Upper lobe of left lung (tissue), 6 donors: ENCODE measurements around the gene TMBIM4. TPM values are rescaled to one million over a fixed set of nuclear protein-coding genes. Genes with fewer than 3 reads are reported as not detected.
"Not testable (repeated sequence)": the region's sequence is repeated elsewhere in the genome, so short reads cannot be mapped to it uniquely, and the experiment has no call there.

Source experiments
- ATAC-seq, 2 donors: fragments of 200-7000 bp; cut with Tn5 transposase; one replicate each; pipeline ENCODE4 v1.9.1; 2022; ENCODE audit warnings: mild to moderate bottlenecking in 2 of 2, moderate library complexity in 2 of 2; ENCODE audit not compliant: low FRiP score in 2 of 2
- DNase-seq, 2 donors: peaks; one replicate each; pipeline ENCODE4 v3.0.0-alpha.2; 2019 to 2020
- H3K27ac ChIP-seq, 4 donors: fragments of 200-600 bp; sonication (generic); one replicate each; pipeline ENCODE4 v1.5.1; 2016 to 2019
- H3K27me3 ChIP-seq, 4 donors: fragments of 200-600 bp; sonication (generic); one replicate each; pipeline ENCODE4 v1.5.1; 2017 to 2019
- H3K36me3 ChIP-seq, 4 donors: fragments of 200-600 bp; sonication (generic); one replicate each; pipeline ENCODE4 v1.5.1; 2016 to 2019
- H3K4me1 ChIP-seq, 4 donors: fragments of 200-600 bp; sonication (generic); one replicate each; pipeline ENCODE4 v1.5.1; 2018 to 2019
- H3K4me3 ChIP-seq, 4 donors: fragments of 200-600 bp; sonication (generic); one replicate each; pipeline ENCODE4 v1.5.1; 2017 to 2019; ENCODE audit warnings: mild to moderate bottlenecking in 2 of 4, moderate library complexity in 1 of 4
- H3K9me3 ChIP-seq, 4 donors: fragments of 200-600 bp; sonication (generic); one replicate each; pipeline ENCODE4 v1.5.1; 2018 to 2019
- EP300 ChIP-seq, 4 donors: sonication (generic); formaldehyde crosslinking; IDR thresholded peaks; one replicate each; pipeline ENCODE4 v1.5.1; 2017; ENCODE audit warnings: antibody characterized with exemption in 4 of 4, control low read depth in 2 of 4
- POLR2A ChIP-seq, 4 donors: fragments of 450-650 bp; IDR thresholded peaks; one replicate each; pipeline ENCODE4 v1.5.1; 2016 to 2017; ENCODE audit warnings: antibody characterized with exemption in 4 of 4, mild to moderate bottlenecking in 2 of 4
- POLR2AphosphoS5 ChIP-seq, 2 donors: sonication (generic); formaldehyde crosslinking; IDR thresholded peaks; one replicate each; pipeline ENCODE4 v1.5.1; 2017; ENCODE audit warnings: antibody characterized with exemption in 2 of 2
- WGBS, 2 donors: methylation state at CpG; one replicate each; pipeline ENCODE4 v1.1.5; 2017 to 2018; 5-methylcytosine and 5-hydroxymethylcytosine counted together
- total RNA-seq, 6 donors: library from RNA; depleted of rRNA in 4 of 6; stranded (reverse); fragments of >200 nt in 4 of 6; gene quantifications; one replicate each; pipeline versions ENCODE4 v1.1.0 to v1.2.1, GENCODE V29; 2016 to 2021
- TF ChIP-seq, protein P1 (sequence below), 6 experiments: fragments of 450-650 bp in 4 of 6; fragments of 200-600 bp in 2 of 6; sonication (generic) in 2 of 6; IDR thresholded peaks; one replicate each; pipeline ENCODE4 v1.5.1; 2016 to 2019; ENCODE audit warnings: antibody characterized with exemption in 6 of 6
- donor health status: DM: no; HTN: no; CAD: no; lungs with moderate emphysema.
- donor health status: DM: no; HTN: yes; CAD: no; lungs with severe emphysema.

Gene TMBIM4
- total RNA-seq, 6 donors from 2014 or later = 19.9 to 168 (median 114) TPM

DNA sequence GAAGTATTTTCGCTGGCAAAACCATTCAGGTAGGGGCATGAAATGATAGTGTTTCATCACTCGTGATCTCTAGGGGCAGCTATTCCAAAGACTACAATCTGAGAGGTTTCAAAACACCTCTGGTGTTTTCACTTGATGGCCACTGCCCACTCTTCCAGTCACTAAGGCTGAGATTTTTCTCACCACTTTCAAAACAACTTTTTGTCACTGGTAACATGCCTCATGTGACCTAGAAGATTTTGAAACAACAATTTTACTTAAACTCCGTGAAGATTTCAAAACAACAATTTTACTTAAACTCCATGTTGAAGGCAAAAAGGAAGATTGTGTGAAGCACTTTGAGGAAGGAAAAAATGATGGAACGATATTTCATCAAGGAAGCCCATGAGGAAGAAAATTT, 18.0 kb upstream of the TMBIM4 start:
- H3K9me3 ChIP-seq = no peaks in the 10 kb centered on the region
- WGBS, 2 donors = 76 to 87% methylated on average over 4 of the region's 4 CpGs
- peak overlapping the region; percentile 92 to 99 (median 96) for H3K27ac ChIP-seq
- ATAC-seq = peak in 1 of 2 donors; percentile 7
- peaks cover 16 to 33% (median 20%) of the 10 kb centered on the region in 4 donors for H3K4me1 ChIP-seq
- H3K27me3 ChIP-seq = no peaks in the 10 kb centered on the region
- no peak for TF ChIP-seq EP300 (IDR thresholded peaks at IDR 0.05)
- peak in 1 of 2 donors; percentile 56 for TF ChIP-seq POLR2AphosphoS5 (IDR thresholded peaks at IDR 0.05)
- peak in 1 of 4 donors; percentile 8 for TF ChIP-seq POLR2A (IDR thresholded peaks at IDR 0.05)
- TF ChIP-seq, protein P1, sequence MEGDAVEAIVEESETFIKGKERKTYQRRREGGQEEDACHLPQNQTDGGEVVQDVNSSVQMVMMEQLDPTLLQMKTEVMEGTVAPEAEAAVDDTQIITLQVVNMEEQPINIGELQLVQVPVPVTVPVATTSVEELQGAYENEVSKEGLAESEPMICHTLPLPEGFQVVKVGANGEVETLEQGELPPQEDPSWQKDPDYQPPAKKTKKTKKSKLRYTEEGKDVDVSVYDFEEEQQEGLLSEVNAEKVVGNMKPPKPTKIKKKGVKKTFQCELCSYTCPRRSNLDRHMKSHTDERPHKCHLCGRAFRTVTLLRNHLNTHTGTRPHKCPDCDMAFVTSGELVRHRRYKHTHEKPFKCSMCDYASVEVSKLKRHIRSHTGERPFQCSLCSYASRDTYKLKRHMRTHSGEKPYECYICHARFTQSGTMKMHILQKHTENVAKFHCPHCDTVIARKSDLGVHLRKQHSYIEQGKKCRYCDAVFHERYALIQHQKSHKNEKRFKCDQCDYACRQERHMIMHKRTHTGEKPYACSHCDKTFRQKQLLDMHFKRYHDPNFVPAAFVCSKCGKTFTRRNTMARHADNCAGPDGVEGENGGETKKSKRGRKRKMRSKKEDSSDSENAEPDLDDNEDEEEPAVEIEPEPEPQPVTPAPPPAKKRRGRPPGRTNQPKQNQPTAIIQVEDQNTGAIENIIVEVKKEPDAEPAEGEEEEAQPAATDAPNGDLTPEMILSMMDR (IDR thresholded peaks at IDR 0.05) = no peak
- H3K36me3 ChIP-seq = no peaks in the 10 kb centered on the region
- no peak for DNase-seq
- H3K4me3 ChIP-seq = no peak overlapping the region

DNA sequence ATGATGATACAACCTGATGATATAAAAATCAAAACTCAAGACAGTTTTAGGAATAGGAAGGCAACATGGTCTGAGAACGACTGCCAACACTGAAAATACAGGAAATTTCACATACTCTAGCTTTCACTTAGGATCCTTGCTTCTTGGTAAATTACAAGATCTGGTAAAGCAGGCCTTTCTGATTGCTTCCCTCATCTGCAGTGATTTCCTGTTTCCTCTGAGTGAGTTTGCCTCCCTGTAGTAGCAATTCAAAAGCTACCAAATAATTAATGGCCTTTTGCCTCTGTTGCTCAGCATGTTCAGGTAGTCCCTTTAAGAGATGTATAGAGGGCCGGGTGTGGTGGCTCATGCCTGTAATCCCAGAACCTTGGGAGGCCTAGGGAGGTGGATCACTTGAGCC, 17.2 kb upstream of the TMBIM4 start:
- Histone ChIP-seq H3K4me3 (no peak overlapping the region), H3K9me3 (no peaks in the 10 kb centered on the region), H3K36me3 (no peaks in the 10 kb centered on the region), H3K27ac (peak overlapping the region; percentile 56 to 99 (median 94)), H3K27me3 (no peaks in the 10 kb centered on the region), H3K4me1 (peaks cover 11 to 29% (median 16%) of the 10 kb centered on the region in 4 donors)
- no peak for ATAC-seq
- 50 to 57% methylated on average over 2 of the region's 2 CpGs for WGBS, 2 donors
- DNase-seq = no peak
- TF ChIP-seq, protein P1 (IDR thresholded peaks at IDR 0.05) = no peak
- TF ChIP-seq POLR2AphosphoS5 (IDR thresholded peaks at IDR 0.05) (no peak), EP300 (IDR thresholded peaks at IDR 0.05) (no peak), POLR2A (IDR thresholded peaks at IDR 0.05) (no peak)

- not testable (repeated sequence) for ATAC-seq, H3K9me3 ChIP-seq, H3K36me3 ChIP-seq, DNase-seq, H3K27ac ChIP-seq, H3K27me3 ChIP-seq, H3K4me3 ChIP-seq
- WGBS, 2 donors = 87 to 94% methylated on average over 3 of the region's 3 CpGs
- peaks cover 3 to 11% (median 6%) of the 10 kb centered on the region in 4 donors for H3K4me1 ChIP-seq
Measured at GRCh38 chr12:66184822-66185221, 15.0 kb upstream of the TMBIM4 start.

GRCh38 chr12:66182956-66183355, 13.2 kb upstream of the TMBIM4 start:
- ATAC-seq (no peak), DNase-seq (no peak)
- Histone ChIP-seq H3K27me3 (no peaks in the 10 kb centered on the region), H3K27ac (no peak overlapping the region), H3K4me3 (no peak overlapping the region), H3K4me1 (peaks cover 0 to 4% (median 0%) of the 10 kb centered on the region in 4 donors), H3K9me3 (no peaks in the 10 kb centered on the region), H3K36me3 (no peaks in the 10 kb centered on the region)
- TF ChIP-seq, protein P1 (IDR thresholded peaks at IDR 0.05) = no peak
- no peak for TF ChIP-seq POLR2AphosphoS5 (IDR thresholded peaks at IDR 0.05)
- TF ChIP-seq POLR2A (IDR thresholded peaks at IDR 0.05) = no peak
- no peak for TF ChIP-seq EP300 (IDR thresholded peaks at IDR 0.05)
- WGBS, 2 donors = 82 to 83% methylated on average over 3 of the region's 3 CpGs

DNA sequence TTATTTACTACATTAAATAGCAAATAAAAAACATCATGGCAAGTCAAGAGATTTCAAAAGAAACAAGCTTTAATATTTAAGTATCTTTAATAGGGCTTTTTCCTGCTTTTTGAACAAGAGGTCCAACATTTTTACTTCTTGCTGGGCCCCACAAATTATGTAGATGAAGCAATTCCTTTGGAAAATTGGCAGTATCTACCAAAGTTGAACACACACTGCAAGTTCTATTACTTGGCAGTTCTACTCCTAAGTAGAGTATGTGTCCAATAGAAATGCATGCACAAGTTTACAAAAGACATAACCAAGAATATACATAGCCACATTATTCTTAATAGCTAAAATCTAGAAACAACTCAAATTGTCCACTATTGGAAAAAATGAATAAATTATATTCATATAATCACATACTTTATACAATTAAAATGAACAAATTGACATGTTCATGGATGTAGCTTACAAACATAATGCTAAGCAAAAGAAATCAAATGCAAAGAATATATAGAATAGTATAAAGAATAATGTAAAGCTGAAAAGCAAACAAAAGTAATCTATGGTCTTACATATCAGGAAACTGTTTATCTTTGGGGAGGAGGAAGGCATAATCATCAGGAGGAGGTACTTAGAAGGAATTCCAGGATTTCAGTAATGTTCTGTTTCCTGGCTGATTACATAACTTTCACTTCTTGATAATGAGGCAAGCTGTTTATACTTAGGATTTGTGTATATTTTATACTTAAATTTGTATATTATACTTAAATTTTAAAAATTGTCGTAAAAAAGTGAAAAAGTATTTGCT, 6.5 kb upstream of the TMBIM4 start:
- peak in 1 of 2 donors; percentile 42 for ATAC-seq
- 27 to 44% methylated on average over 1 of the region's 1 CpG for whole genome bisulfite sequencing, 2 donors

DNA sequence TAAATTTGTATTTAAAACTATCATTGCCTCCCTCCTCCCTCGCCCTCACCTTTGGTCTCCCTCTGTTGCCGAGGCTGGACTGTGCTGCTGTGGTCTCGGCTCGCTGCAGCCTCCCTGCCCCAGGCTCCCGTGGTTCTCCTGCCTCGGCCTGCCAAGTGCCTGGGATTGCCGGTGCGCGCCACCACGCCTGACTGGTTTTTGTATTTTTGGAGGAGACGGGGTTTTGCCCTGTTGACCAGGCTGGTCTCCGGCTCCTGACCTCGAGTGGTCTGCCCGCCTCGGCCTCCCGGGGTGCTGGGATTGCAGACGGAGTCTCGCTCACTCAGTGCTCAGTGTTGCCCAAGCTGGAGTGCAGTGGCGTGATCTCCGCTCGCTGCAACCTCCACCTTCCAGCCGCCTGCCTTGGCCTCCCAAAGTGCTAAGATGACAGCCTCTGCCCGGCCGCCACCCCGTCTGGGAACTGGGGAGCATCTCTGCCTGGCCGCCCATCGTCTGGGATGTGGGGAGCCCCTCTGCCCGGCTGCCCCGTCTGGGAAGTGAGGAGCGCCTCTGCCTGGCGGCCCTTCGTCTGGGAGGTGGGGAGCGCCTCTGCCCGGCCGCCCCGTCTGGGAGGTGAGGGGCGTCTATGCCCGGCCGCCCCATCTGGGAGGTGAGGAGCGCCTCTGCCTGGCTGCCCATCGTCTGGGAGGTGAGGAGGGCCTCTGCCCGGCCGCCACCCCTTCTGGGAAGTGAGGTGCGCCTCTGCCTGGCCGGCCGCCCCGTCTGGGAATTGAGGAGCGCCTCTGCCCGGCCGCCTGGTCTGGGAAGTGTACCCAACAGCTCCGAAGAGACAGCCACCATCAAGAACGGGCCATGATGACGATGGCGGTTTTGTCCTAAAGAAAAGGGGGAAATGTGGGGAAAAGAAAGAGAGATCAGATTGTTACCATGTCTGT, 4.9 kb upstream of the TMBIM4 start:
- WGBS, 2 donors = 93 to 96% methylated on average over 24 to 35 of the region's 54 CpGs
- not testable (repeated sequence) for H3K9me3 ChIP-seq, H3K27ac ChIP-seq, H3K27me3 ChIP-seq, H3K4me3 ChIP-seq, ATAC-seq, H3K36me3 ChIP-seq
- peaks cover 9 to 17% (median 12%) of the 10 kb centered on the region in 4 donors for H3K4me1 ChIP-seq
- DNase-seq = peak in 1 of 2 donors; percentile 71

More for the DNA sequence above, 6.5 kb upstream of the TMBIM4 start:
- H3K27ac ChIP-seq = no peak overlapping the region
- DNase-seq = no peak
- H3K9me3 ChIP-seq = no peaks in the 10 kb centered on the region
- H3K27me3 ChIP-seq = no peaks in the 10 kb centered on the region
- TF ChIP-seq, protein P1 (IDR thresholded peaks at IDR 0.05) = no peak
- TF ChIP-seq POLR2A (IDR thresholded peaks at IDR 0.05) = no peak
- no peak for TF ChIP-seq POLR2AphosphoS5 (IDR thresholded peaks at IDR 0.05)
- no peak for TF ChIP-seq EP300 (IDR thresholded peaks at IDR 0.05)
- no peaks in the 10 kb centered on the region for H3K36me3 ChIP-seq
- H3K4me1 ChIP-seq = peaks cover 9 to 11% (median 11%) of the 10 kb centered on the region in 4 donors
- H3K4me3 ChIP-seq = no peak overlapping the region
